B cell (primary cell): ENCODE measurements around the gene BCAR1. TPM values are rescaled to one million over a fixed set of nuclear protein-coding genes. Genes with fewer than 3 reads are reported as not detected.

Experiments used
- ATAC-seq: fragments of 200-7000 bp; cut with Tn5 transposase; one replicate; pipeline ENCODE4 v1.10.0; 2021; ENCODE audit warnings: low read depth, mild to moderate bottlenecking, moderate number of reproducible peaks, moderate library complexity
- CTCF ChIA-PET: fragments of 350-600 bp; sonication (Branson Sonifier 250); formaldehyde crosslinking; loops from one replicate; lab custom pipeline; 2021; ENCODE audit warnings: antibody characterized with exemption, inconsistent platforms; lab: Charles Lee
- POLR2A ChIA-PET: fragments of 350-600 bp; sonication (Branson Sonifier 250); formaldehyde crosslinking; loops from one replicate; lab custom pipeline; 2021; ENCODE audit warnings: antibody characterized with exemption; lab: Charles Lee
- DNase-seq: peaks from one replicate; pipeline ENCODE4 v3.0.0; 2013
- H2AFZ ChIP-seq: 2 replicates; pipeline ENCODE4 v1.6.1; 2012; ENCODE audit warnings: mild to moderate bottlenecking, low read depth, low read length; ENCODE audit not compliant: insufficient read depth, poor library complexity, severe bottlenecking
- H3K27ac ChIP-seq, 2 donors: 1 replicate in 1 of 2; 2 replicates in 1 of 2; pipeline ENCODE4 v1.5.1; 2012 to 2013; ENCODE audit warnings: low read length in 2 of 2, mild to moderate bottlenecking in 2 of 2, moderate library complexity in 1 of 2
- H3K27me3 ChIP-seq, 4 experiments: fragments of 200-600 bp in 1 of 4; sonication (generic) in 1 of 4; replicated peaks in 1 of 4; 1 replicate in 2 of 4; 2 replicates in 2 of 4; pipeline versions ENCODE4 v1.6.1 to v1.7.0; 2013 to 2016; ENCODE audit warnings: low read length in 3 of 4, mild to moderate bottlenecking in 2 of 4, mixed read lengths in 1 of 4, moderate library complexity in 1 of 4; ENCODE audit not compliant: insufficient read depth in 4 of 4, control insufficient read depth in 3 of 4; ENCODE audit errors: control extremely low read depth in 1 of 4
- H3K36me3 ChIP-seq, 2 experiments: replicated peaks in 1 of 2; 1 replicate in 1 of 2; 2 replicates in 1 of 2; pipeline versions ENCODE4 v1.6.1 to v1.7.1; 2013; ENCODE audit warnings: low read length in 1 of 2; ENCODE audit not compliant: insufficient read depth in 2 of 2, control insufficient read depth in 1 of 2; ENCODE audit errors: control extremely low read depth in 1 of 2, extremely low read depth in 1 of 2
- H3K4me1 ChIP-seq, 2 donors: fragments of 200-600 bp in 1 of 2; sonication (generic) in 1 of 2; 1 replicate in 1 of 2; 2 replicates in 1 of 2; pipeline versions ENCODE4 v1.5.1 to v1.6.1; 2013 to 2017; ENCODE audit warnings: low read length in 2 of 2; ENCODE audit not compliant: control insufficient read depth in 2 of 2, insufficient read depth in 2 of 2
- H3K4me2 ChIP-seq: replicated peaks from 2 replicates; pipeline ENCODE3; 2012; ENCODE audit warnings: mild to moderate bottlenecking, low read depth, low read length; ENCODE audit not compliant: poor library complexity, severe bottlenecking
- H3K4me3 ChIP-seq, 5 experiments: fragments of 200-600 bp in 1 of 5; sonication (generic) in 1 of 5; 1 replicate in 3 of 5; 2 replicates in 2 of 5; pipeline versions ENCODE4 v1.5.1 to v1.7.0; 2011 to 2016; ENCODE audit warnings: low read length in 4 of 5, mild to moderate bottlenecking in 4 of 5, low read depth in 2 of 5, control low read depth in 1 of 5, moderate library complexity in 1 of 5; ENCODE audit not compliant: insufficient read depth in 1 of 5; ENCODE audit errors: control extremely low read depth in 1 of 5, extremely low read depth in 1 of 5
- H3K79me2 ChIP-seq: fragments of 200-600 bp; sonication (generic); one replicate; pipeline ENCODE4 v1.6.0; 2016; ENCODE audit warnings: low read length; ENCODE audit not compliant: control insufficient read depth, insufficient read depth
- H3K9ac ChIP-seq: fragments of 200-600 bp; sonication (generic); 2 replicates; pipeline ENCODE4 v1.6.1; 2017; ENCODE audit warnings: mild to moderate bottlenecking, low read length, moderate library complexity
- H3K9me3 ChIP-seq, 3 donors: one replicate each; pipeline versions ENCODE4 v1.6.1 to v1.7.1; 2013; ENCODE audit warnings: low read length in 2 of 3; ENCODE audit not compliant: control insufficient read depth in 2 of 3, insufficient read depth in 1 of 3; ENCODE audit errors: control extremely low read depth in 1 of 3
- H4K20me1 ChIP-seq: 2 replicates; pipeline ENCODE4 v1.6.0; 2012; ENCODE audit warnings: mild to moderate bottlenecking, low read length; ENCODE audit not compliant: insufficient read depth, control insufficient read depth, poor library complexity, severe bottlenecking
- H3K27ac Mint-ChIP-seq: one replicate; pipeline ENCODE4 v1.8.0; 2021; ENCODE audit warnings: mixed read lengths
- H3K27me3 Mint-ChIP-seq: one replicate; pipeline ENCODE4 v1.8.0; 2021; ENCODE audit warnings: mixed read lengths
- H3K4me1 Mint-ChIP-seq: one replicate; pipeline ENCODE4 v1.8.0; 2021; ENCODE audit warnings: mixed read lengths
- H3K4me3 Mint-ChIP-seq: one replicate; pipeline ENCODE4 v1.8.0; 2021; ENCODE audit warnings: mixed read lengths
- H3K9me3 Mint-ChIP-seq: one replicate; pipeline ENCODE4 v1.8.0; 2022; ENCODE audit warnings: mixed read lengths; ENCODE audit not compliant: insufficient read depth
- CTCF ChIP-seq: fragments of 200-600 bp; IDR thresholded peaks from one replicate; pipeline ENCODE4 v1.8.0; 2022; ENCODE audit warnings: antibody characterized with exemption, mild to moderate bottlenecking
- EZH2 ChIP-seq: IDR thresholded peaks from 2 replicates; pipeline ENCODE4 v1.6.1; 2012; ENCODE audit warnings: borderline replicate concordance, low read depth, mild to moderate bottlenecking, moderate library complexity, low read length; ENCODE audit not compliant: insufficient read depth, poor library complexity, severe bottlenecking
- WGBS: methylation state at CpG from one replicate; pipeline ENCODE4 v1.1.5; 2013; ENCODE audit warnings: missing lambda C conversion rate; ENCODE audit not compliant: insufficient coverage; 5-methylcytosine and 5-hydroxymethylcytosine counted together
- intact Hi-C: fragments of 100-400 bp; cut with micrococcal nuclease; formaldehyde crosslinking; loops from one replicate; pipeline ENCODE4 v1.10.0; 2022
- polyA plus RNA-seq: library from polyadenylated mRNA; depleted of rRNA; stranded (reverse); fragments of >200 nt; gene quantifications from 2 replicates; pipeline ENCODE4 v1.2.3, GENCODE V29; 2012
- total RNA-seq, 2 donors: library from RNA; stranded (reverse); fragments of 120-200 nt in 1 of 2; gene quantifications; 1 replicate in 1 of 2; 2 replicates in 1 of 2; pipeline versions ENCODE4 v1.2.3 to v1.2.4, GENCODE V29; 2013 to 2022

Gene BCAR1
- total and polyA plus RNA-seq, 2 donors (not counting 1 experiment from before 2014, with no cell fraction given): not detected

- Histone ChIP-seq H3K27me3 (peaks cover 0 to 40% (median 10%) of the 10 kb centered on the region in 4 experiments), H3K9me3 (peaks cover 0 to 7% (median 0%) of the 10 kb centered on the region in 3 donors), H3K4me2 (no peak overlapping the region), H3K27ac (no peak overlapping the region), H3K4me3 (no peak overlapping the region), H2AFZ (no peak overlapping the region), H3K4me1 (peaks cover 10 to 11% of the 10 kb centered on the region in 2 donors), H3K9ac (no peak overlapping the region), H3K79me2 (no peaks in the 10 kb centered on the region), H4K20me1 (no peaks in the 10 kb centered on the region), H3K36me3 (no peaks in the 10 kb centered on the region)
- DNase-seq: no peak
- no peak for ATAC-seq
- intact Hi-C loops: no loop called here
- Mint-ChIP-seq H3K4me1 (peaks cover 10% of the 10 kb centered on the region), H3K9me3 (no peaks in the 10 kb centered on the region), H3K27me3 (peaks cover 27% of the 10 kb centered on the region), H3K4me3 (no peak overlapping the region), H3K27ac (no peak overlapping the region)
- ChIA-PET CTCF (interaction anchor here (1.5 to 8.0 kb wide), 2 partner anchors 19 to 201 kb away, joined by 4 to 96 read pairs; no protein-coding TSS in a partner anchor), POLR2A (no interaction called here)
- TF ChIP-seq EZH2 (no peak), CTCF (no peak)
- 97% methylated on average over 10 of the region's 12 CpGs for WGBS
Observed at GRCh38 chr16:75203096-75203495, 48.3 kb downstream of the BCAR1 start.

- no peak for ATAC-seq
- 98% methylated on average over 6 of the region's 13 CpGs for WGBS
- CTCF ChIA-PET: interaction anchor here (0.7 to 8.0 kb wide), 5 partner anchors 14 to 624 kb away, joined by 3 to 96 read pairs (median 5); no protein-coding TSS in a partner anchor
Observed at GRCh38 chr16:75202069-75202590, 49.3 kb downstream of the BCAR1 start.

More at GRCh38 chr16:75202069-75202590, 49.3 kb downstream of the BCAR1 start:
- H3K4me3 Mint-ChIP-seq: no peak overlapping the region
- H3K27ac Mint-ChIP-seq: no peak overlapping the region
- intact Hi-C loops: no loop called here
- Histone ChIP-seq H3K4me3 (no peak overlapping the region), H3K4me2 (no peak overlapping the region), H3K36me3 (no peaks in the 10 kb centered on the region), H3K9ac (no peak overlapping the region), H4K20me1 (no peaks in the 10 kb centered on the region), H3K27me3 (peaks cover 0 to 50% (median 14%) of the 10 kb centered on the region in 4 experiments), H2AFZ (no peak overlapping the region), H3K4me1 (peaks cover 11 to 12% of the 10 kb centered on the region in 2 donors), H3K79me2 (no peaks in the 10 kb centered on the region), H3K9me3 (peaks cover 0 to 7% (median 0%) of the 10 kb centered on the region in 3 donors), H3K27ac (no peak overlapping the region)
- no peak for TF ChIP-seq EZH2
- no peak for TF ChIP-seq CTCF
- peaks cover 10% of the 10 kb centered on the region for H3K4me1 Mint-ChIP-seq
- peaks cover 36% of the 10 kb centered on the region for H3K27me3 Mint-ChIP-seq
- POLR2A ChIA-PET: no interaction called here
- H3K9me3 Mint-ChIP-seq: no peaks in the 10 kb centered on the region
- DNase-seq: no peak
